Measurements from ENCODE around the gene ESPNL.

The ESPNL gene

DNA sequence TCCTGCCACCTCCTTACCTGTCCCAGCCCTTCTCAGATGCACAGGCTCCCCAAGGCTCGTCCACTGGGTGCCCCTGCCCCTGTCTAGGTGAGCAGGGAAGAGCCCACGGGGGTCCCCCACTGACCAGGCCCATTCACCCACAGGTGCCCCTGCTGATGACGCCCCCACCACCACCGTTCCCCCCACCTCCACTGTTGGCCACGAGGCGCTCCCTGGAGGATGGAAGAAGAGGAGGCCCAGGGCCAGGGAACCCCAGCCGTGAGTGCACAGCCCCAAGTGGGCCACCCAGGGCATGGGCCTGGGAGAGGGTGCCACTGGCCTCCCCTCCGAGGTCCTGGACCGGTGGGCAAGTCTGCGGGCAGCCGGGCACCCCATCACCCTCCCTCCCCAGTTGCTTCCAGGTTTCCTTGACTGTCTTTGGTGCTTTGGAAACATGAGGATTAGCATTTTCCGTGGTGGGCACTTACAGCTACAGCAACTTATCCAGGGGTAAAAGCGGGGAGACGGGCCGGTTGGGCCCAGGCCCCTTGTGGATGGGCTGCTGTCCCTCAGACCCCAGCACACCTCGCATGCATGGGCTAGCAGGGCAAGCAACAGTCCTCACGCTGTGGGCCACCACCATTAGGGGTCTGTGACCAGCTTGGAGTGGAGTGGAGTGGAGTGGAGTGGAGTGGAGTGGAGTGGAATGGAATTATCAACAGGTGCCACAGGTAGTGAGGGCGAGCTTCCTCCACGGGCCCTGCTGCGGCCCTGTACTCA lies 25.2 kb downstream of the ESPNL start:
- Mint-ChIP-seq H3K4me1 (no peaks in the 10 kb centered on the region), H3K4me3 (no peak overlapping the region), H3K27ac (no peak overlapping the region), H3K9me3 (no peaks in the 10 kb centered on the region), H3K36me3 (no peaks in the 10 kb centered on the region)
- ATAC-seq (no peak), DNase-seq (ENCODE audit: low spot score in 2 of 2) (no peak)

DNA sequence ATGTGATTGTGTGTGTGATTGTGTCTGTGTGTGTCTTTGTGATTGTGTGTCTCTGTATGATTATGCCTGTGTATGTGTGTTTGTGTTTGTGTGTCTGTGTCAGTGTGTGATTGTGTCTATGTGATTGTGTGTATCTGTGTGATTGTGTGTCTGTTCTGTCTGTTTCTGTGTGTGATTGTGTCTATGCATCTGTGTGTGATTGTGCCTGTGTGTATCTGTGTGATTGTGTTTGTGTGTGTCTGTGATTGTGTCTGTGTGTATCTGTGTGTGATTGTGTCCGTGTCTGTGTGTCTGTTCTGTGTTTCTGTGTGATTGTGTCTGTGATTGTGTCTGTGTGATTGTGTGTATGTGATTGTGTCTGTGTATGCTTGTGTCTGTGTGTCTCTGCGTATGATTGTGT lies 26.2 kb downstream of the ESPNL start:
- Mint-ChIP-seq H3K4me1 (no peaks in the 10 kb centered on the region), H3K9me3 (no peaks in the 10 kb centered on the region), H3K27ac (no peak overlapping the region), H3K36me3 (no peaks in the 10 kb centered on the region), H3K4me3 (no peak overlapping the region)
- ATAC-seq = no peak
- DNase-seq (ENCODE audit: low spot score in 2 of 2) = no peak

DNA sequence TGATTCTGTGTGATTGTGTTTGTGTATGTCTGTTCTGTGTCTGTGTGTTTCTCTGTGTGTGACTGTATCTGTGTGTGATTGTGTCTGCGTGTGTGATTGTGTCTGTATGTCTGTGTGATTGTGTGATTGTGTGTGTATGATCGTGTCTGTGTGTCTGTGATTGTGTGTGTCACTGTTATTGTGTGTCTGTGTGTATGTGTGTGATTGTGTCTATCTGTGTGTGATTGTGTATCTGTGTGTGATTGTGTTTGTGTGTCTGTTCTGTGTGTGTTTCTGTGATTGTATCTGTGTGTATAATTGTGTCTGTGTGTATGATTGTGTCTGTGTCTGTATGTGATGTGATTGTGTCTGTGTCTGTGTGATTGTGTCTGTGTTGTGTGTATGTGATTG lies 26.6 kb downstream of the ESPNL start:
- ATAC-seq (no peak), DNase-seq (ENCODE audit: low spot score in 2 of 2) (no peak)
- Mint-ChIP-seq H3K9me3 (no peaks in the 10 kb centered on the region), H3K27ac (no peak overlapping the region), H3K4me1 (no peaks in the 10 kb centered on the region), H3K4me3 (no peak overlapping the region), H3K36me3 (no peaks in the 10 kb centered on the region)

DNA sequence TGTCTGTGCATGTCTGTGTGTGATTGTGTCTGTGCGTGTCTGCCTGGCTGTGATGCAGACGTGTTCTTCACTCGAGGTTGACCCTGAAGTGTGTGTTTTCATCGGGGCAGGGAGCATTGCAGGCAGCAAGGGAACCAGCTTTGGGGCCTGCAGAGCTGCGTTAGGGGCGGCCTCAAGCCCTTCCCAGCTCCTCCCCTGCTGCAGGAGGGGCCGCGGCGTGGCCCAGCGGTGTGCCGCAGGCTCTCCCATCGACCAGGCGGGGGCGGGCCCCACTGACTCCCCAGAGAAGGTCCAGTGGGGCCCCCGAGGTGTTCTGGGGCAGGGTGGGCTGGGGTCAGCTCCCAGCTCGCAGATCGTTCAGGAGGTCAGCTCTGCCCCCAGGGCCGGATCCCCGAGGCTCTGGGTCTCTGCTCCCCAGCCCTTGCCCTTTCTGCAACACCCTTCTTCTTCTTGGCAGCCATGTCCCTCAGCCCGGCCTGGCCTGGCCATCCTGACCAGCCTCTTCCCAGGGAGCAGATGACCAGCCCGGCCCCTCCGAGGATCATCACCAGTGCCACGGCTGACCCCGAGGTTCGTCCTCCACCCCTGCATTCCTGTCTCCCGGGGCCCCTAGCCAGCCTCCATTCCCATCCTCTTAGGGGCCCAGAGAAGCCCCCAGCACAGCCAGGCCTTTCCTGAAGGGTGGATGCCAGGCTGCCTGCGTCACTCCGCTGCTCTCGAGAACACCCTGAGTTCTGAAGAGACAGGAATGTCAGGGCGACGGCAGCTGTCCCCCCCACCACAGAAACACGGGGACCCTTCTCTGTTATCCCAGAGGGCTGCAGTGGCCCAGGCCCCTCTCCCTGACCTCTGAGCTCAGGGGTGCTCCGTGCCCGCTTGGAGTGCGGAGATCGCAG lies 27.3 kb downstream of the ESPNL start:
- H3K36me3 Mint-ChIP-seq = no peaks in the 10 kb centered on the region
- no peak overlapping the region for H3K4me3 Mint-ChIP-seq
- H3K27ac Mint-ChIP-seq = no peak overlapping the region
- DNase-seq (ENCODE audit: low spot score in 2 of 2) (no peak), ATAC-seq (peak; percentile 72)
- no peaks in the 10 kb centered on the region for H3K9me3 Mint-ChIP-seq
- no peaks in the 10 kb centered on the region for H3K4me1 Mint-ChIP-seq

DNA sequence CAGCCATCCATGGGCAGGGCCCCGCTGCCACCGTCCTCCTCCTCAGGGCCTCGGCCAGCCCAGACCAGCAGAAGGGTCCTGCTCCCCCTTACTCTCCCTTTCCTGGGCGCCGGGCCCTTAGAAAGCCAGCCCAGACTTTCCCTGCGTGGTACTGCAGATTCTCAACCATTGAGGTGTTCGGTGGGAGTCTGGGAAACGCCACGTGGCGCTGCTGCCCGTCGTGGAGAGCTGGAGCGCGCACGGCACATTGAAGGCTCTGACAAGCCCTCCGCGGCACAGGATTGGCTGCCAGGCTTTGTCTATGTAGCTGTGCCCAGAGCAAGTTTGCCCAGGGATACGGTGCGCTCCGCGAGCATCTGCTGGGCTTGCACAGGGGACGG lies 27.9 kb downstream of the ESPNL start:
- Mint-ChIP-seq H3K4me3 (no peak overlapping the region), H3K27ac (no peak overlapping the region), H3K9me3 (no peaks in the 10 kb centered on the region), H3K36me3 (no peaks in the 10 kb centered on the region), H3K4me1 (no peaks in the 10 kb centered on the region)
- ATAC-seq = no peak
- no peak for DNase-seq (ENCODE audit: low spot score in 2 of 2)

DNA sequence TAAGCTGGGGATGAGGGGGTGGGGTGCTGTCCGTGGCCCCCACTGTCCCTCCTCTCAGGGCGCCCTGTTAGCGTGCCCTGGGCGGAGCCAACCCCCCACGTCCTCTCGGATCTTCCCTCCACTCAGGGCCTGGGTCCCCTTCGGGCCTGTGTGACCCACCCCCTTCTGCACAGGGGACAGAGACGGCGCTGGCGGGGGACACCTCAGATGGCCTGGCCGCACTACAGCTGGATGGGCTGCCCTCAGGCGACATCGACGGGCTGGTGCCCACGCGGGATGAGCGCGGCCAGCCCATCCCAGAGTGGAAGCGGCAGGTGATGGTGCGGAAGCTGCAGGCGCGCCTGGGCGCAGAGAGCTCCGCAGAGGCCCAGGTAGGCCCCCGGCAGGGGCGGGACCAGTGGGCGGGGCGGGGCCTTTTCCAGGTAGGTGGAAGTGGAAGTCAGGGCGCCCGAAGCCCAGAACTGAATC lies 28.4 kb downstream of the ESPNL start:
- H3K4me1 Mint-ChIP-seq = no peaks in the 10 kb centered on the region
- H3K4me3 Mint-ChIP-seq = no peak overlapping the region
- no peak overlapping the region for H3K27ac Mint-ChIP-seq
- no peaks in the 10 kb centered on the region for H3K36me3 Mint-ChIP-seq
- DNase-seq (ENCODE audit: low spot score in 2 of 2) (no peak), ATAC-seq (no peak)
- no peaks in the 10 kb centered on the region for H3K9me3 Mint-ChIP-seq

DNA sequence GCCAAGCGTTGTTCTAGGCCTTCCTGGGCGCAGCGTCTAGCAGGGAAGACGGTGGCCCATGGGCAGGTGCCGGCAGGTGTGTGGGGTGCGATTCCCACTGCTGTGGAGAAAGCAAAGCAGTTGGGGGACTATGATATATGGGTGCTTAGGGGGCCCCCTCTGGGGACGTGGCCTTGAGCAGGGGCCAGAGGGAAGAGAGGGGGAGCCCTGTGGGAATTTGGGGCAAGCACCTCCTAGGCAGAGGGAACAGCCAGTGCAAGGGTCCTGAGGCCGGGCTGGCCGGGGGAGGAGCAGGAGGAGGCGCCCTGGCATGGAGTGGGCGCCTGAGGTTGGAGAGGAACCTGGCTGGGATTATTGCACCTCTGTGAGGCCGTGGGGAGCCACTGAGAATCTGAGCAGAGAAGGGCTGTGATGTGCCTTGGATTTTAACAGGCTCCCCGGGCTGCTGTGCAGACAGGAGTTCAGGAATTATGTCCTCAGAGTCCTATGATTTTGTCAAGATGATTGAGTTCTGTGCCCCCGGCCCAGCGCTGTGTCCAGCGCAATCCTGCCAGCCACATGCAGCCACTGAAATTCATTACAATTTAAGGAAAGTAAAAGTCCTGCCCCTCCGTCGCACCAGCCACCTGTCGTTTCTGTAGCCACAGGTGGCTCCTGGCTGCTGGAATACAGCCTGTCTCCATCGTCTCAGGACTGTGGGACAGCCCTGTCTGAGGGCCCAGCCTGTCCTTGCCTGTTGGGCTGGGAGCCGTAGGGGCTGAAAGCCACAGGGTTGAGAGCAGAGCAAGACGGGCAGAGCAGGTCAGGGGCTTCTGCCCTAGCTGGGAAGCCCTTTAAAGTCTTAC lies 29.2 kb downstream of the ESPNL start:
- H3K36me3 Mint-ChIP-seq = no peaks in the 10 kb centered on the region
- no peak for DNase-seq (ENCODE audit: low spot score in 2 of 2)
- no peak overlapping the region for H3K4me3 Mint-ChIP-seq

DNA sequence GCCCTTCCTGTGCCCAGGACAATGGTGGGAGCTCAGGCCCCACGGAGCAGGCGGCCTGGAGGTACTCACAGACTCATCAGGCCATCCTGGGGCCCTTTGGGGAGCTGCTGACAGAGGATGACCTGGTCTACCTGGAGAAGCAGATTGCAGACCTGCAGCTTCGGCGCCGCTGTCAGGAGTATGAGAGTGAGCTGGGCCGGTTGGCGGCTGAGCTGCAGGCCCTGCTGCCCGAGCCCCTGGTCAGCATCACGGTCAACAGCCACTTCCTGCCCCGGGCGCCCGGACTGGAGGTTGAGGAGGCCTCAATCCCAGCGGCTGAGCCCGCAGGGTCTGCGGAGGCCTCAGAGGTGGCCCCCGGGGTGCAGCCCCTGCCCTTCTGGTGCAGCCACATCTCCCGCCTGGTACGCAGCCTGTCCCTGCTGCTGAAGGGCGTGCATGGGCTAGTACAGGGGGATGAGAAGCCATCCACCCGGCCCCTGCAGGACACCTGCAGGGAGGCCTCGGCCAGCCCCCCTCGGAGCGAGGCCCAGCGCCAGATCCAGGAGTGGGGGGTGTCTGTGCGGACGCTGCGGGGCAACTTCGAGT lies 30.1 kb downstream of the ESPNL start:
- H3K4me1 Mint-ChIP-seq = no peaks in the 10 kb centered on the region
- ATAC-seq (no peak), DNase-seq (ENCODE audit: low spot score in 2 of 2) (no peak)
- no peaks in the 10 kb centered on the region for H3K9me3 Mint-ChIP-seq
- H3K4me3 Mint-ChIP-seq = no peak overlapping the region
- H3K36me3 Mint-ChIP-seq = no peaks in the 10 kb centered on the region
- no peak overlapping the region for H3K27ac Mint-ChIP-seq

More for the DNA sequence above, 29.2 kb downstream of the ESPNL start:
- H3K9me3 Mint-ChIP-seq = no peaks in the 10 kb centered on the region
- H3K27ac Mint-ChIP-seq = no peak overlapping the region
- H3K4me1 Mint-ChIP-seq = no peaks in the 10 kb centered on the region
- no peak for ATAC-seq

DNA sequence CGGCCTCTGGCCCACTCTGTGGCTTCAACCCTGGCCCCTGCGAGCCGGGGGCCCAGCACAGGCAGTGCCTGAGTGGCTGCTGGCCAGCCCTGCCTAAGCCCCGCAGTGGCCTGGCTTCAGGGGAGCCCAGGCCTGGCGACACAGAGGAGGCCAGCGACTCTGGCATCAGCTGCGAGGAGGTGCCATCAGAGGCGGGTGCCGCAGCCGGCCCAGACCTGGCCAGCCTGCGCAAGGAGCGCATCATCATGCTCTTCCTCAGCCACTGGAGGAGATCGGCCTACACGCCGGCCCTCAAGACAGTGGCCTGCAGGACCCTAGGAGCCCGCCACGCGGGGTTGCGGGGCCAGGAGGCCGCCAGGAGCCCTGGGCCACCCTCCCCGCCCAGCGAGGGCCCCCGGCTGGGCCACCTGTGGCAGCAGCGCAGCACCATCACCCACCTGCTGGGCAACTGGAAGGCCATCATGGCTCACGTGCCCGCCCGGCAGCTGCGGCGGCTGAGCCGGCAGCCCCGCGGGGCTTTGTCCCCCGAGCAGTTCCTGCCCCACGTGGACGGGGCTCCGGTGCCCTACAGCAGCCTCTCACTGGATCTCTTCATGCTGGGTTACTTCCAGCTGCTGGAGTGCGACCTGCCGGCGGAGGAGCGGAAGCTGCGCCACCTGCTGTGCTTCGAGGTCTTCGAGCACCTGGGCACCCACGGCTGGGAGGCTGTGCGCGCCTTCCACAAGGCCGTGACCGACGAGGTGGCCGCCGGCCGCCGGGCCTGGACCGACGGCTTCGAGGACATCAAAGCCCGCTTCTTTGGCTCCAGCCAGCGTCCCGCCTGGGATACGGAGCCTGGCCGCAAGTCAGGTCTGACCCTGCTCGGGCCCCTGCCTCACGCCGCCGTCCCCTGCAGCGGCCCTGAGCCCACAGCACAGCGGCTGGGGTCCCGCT lies 30.8 kb downstream of the ESPNL start:
- Mint-ChIP-seq H3K27ac (no peak overlapping the region), H3K4me3 (no peak overlapping the region), H3K9me3 (no peaks in the 10 kb centered on the region), H3K4me1 (no peaks in the 10 kb centered on the region), H3K36me3 (no peaks in the 10 kb centered on the region)
- ATAC-seq = no peak
- no peak for DNase-seq (ENCODE audit: low spot score in 2 of 2)

DNA sequence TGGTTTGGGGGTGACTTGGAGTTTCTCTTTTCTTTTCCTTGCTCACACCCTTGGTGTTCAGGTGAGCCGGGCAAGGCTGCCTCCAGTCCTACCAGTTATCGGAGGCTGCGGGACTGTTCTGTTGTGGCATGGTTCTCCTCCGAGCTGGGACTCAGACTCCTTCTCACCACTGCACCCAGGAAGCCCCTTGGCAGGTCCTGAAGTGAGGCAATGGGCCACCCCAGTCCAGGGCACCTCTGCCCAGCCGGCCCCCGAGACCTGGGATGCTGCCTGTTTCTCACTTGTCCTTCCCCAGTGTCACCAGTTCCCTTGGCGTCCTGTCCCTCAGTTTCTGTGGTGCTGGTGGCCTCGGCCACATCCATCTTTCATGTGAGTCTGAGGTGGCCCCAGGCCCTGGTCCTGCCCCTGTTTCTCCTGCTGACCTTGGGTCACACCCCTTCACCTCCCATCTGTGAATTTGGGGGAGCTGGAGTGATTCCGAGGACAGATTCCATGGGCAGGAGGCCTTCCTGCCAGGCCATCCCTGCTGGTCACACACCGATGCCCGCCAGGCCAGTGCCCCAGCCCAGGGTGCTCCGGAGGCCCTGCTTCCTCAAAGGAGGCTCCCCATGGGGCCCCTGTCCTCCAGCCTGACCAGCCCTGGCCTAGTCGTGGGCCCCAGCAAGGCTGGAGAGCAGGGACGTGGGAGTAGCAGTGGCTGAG lies 31.8 kb downstream of the ESPNL start:
- Mint-ChIP-seq H3K9me3 (no peaks in the 10 kb centered on the region), H3K27ac (no peak overlapping the region), H3K4me1 (no peaks in the 10 kb centered on the region), H3K4me3 (no peak overlapping the region), H3K36me3 (no peaks in the 10 kb centered on the region)
- no peak for DNase-seq (ENCODE audit: low spot score in 2 of 2)
- no peak for ATAC-seq

DNA sequence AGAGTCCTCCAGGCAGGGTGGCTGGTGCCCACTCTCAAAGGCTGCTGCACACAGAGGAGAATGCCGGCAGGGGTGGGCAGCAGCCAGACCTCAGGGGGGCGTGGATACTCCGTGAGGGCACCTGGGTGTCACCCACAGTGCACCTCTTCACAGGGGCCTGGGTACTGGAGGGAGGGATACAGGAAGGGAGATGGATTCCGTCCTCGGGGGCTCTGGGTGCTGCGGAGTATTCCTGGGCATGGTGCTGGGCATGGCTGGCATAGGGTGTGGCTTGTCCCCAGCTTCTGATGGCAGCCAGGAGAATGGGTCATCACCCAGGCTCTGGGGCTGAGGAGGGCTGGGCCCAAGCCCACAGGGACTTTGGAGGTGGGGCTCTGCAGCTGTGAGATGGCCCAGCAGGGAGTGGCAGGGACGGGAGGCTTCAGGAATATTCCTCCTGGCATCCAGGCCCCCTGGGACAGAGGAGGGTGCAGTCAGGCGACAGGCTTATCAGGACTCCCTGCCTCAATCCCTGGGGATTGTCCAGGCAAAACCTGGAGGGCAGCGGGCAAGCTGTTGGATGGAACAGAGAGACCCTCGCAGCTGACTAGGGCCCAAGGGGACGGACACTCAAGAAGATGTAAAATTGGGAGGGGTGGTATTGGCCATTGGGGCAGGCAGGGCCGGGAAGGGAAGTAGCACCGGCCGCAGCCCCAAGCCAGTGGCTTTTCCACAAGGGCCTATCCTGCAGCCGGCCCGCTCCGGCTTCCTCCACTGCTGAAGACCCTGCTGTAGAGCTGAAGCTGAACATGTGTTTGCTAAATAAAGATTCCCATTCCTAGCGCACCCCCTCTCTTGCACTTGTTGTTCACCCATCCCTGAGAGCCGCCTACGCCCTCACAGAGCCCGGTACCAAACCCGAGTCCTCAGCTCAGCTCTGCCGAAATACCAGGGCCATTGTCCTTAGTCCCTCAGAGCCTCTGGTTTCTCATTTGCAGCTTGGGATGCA lies 32.6 kb downstream of the ESPNL start:
- DNase-seq (ENCODE audit: low spot score in 2 of 2) (no peak), ATAC-seq (no peak)
- Mint-ChIP-seq H3K4me3 (no peak overlapping the region), H3K9me3 (no peaks in the 10 kb centered on the region), H3K27ac (no peak overlapping the region), H3K36me3 (no peaks in the 10 kb centered on the region), H3K4me1 (no peaks in the 10 kb centered on the region)

DNA sequence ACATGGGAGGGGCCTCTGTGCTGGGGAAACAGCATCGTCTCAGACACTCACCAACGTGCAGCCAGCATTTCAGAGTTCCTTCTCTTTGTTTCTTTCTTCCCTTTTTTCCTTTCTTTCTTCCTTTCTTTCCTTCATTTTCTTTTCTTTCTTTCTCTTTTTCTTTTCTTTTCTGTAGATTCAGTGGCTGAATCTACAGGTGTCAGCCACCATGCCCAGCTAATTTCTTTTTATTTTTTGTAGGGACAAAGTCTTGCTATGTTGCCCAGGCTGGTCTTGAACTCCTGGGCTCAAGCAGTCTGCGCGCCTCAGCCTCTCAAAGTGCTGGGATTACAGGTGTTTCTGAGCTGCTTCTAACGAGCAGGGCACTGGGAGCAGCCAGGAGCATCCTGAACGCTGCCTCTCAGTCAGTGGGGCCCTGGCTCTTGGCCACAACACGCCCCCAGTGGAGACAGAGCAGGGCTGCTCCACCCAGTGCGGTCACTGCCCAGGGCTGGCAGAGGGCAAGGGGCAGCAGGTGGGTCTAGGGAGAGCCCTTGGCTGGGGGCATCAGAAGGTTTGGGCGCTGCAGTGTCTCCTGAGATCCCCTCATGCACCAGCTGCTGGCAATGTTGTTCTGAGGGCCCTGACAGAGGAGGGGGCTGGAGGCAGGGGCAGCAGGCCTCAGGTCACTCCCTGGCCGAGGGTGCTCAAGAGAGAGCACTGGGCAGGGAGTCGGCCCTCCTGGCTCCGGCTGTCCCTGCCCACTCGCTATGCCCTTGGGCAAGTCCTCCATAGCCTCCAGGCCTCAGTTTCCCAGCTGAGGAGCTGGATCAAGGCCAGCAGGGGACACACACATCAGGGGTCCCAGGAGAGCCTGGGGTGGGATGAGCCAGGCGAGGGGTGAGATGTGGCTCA lies 33.6 kb downstream of the ESPNL start:
- no peak for ATAC-seq
- Mint-ChIP-seq H3K36me3 (no peaks in the 10 kb centered on the region), H3K27ac (no peak overlapping the region), H3K9me3 (no peaks in the 10 kb centered on the region), H3K4me3 (no peak overlapping the region), H3K4me1 (no peaks in the 10 kb centered on the region)
- DNase-seq (ENCODE audit: low spot score in 2 of 2) = no peak

All from stimulated activated effector memory CD8-positive, alpha-beta T cell treated with anti-CD3 and anti-CD28 coated beads, Interleukin-12 subunit alpha, Interleukin-12 subunit beta, amount 100 ng/mL, for 72 hours (primary cell).